SIG-M5 treated with dmso at 0.1 percent for 504 hours (cell line): ENCODE results near the gene MAEA.

Experiments
- DNase-seq: peaks from one replicate; lab custom pipeline; 2025; ENCODE audit not compliant: unreplicated experiment; lab: John Stamatoyannopoulos, UW

MAEA gene

DNA sequence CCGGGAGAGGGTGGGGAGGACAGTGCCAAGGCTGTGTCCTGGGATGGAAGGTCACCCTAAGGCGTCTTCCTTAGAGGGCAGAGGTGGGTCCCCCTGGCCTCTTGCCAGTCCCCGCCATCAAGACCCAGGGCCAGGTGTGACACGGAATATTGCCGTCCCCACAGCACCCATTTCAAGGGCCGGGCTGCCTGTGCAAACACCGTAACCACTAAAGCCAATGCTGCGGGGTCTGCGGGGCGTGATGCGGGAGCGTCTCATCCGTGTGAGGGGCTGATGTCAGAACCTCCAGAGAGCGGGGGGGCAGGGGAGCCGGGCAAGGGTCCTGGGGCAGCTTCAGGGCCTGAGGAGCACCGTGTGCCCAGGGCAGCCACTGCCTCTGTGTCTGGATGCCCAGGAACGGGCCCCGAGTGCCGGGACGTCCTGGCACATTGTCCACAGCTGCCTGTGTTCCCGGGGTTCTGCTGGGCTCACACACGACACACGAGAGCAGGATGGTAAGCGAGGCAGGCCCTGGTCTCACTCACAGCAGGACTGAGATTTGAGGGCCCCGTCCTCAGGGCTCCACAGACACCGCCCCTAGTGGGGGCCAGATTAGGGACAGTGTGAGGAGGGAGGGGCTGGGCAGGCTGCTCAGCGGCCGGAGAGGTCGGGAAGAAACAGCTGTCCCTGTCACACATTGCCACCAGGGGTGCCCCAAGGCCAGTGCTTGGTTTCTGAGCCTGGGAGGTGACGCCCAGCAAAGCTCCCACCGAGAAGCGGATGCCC lies 87.3 kb downstream of the MAEA start:
- DNase-seq, result no peak

DNA sequence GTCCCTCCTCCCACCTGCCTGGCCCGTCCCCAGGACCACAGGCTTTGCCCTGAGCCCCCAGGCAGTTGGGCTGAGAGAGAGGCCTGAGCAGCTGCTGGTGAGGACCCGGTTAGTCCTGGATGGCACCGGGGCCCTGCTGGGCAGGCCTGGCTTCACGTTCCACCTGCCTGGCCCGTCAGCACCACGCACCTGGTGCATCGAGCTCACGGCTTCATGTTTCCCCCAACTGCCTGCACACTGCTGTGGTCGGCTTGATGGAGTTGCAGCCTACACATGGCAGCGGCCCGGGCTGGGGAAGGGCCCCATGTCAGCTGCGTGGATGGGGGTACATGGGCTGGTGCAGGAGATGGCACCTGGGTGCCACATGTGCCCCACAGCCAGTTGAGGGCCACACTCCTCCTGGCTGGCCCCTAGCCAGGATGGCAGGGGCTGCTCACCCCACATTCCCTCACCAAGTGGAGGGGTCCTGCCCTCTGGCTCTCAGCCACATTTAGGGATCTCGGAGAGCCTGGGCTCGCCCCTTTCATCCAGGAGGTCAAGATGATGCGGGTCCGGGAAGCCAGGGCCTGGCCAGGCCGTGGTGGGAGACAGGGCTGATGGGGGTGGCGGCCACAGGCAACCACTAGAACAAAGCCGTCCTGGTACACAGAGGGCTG lies 88.0 kb downstream of the MAEA start:
- DNase-seq, result no peak

GRCh38 chr4:1378559-1379231 lies 89.0 kb downstream of the MAEA start:
- no peak for DNase-seq

- no peak for DNase-seq
Observed at GRCh38 chr4:1379351-1379781, 89.7 kb downstream of the MAEA start.

- no peak for DNase-seq
Observed at GRCh38 chr4:1379801-1380331, 90.2 kb downstream of the MAEA start.

DNA sequence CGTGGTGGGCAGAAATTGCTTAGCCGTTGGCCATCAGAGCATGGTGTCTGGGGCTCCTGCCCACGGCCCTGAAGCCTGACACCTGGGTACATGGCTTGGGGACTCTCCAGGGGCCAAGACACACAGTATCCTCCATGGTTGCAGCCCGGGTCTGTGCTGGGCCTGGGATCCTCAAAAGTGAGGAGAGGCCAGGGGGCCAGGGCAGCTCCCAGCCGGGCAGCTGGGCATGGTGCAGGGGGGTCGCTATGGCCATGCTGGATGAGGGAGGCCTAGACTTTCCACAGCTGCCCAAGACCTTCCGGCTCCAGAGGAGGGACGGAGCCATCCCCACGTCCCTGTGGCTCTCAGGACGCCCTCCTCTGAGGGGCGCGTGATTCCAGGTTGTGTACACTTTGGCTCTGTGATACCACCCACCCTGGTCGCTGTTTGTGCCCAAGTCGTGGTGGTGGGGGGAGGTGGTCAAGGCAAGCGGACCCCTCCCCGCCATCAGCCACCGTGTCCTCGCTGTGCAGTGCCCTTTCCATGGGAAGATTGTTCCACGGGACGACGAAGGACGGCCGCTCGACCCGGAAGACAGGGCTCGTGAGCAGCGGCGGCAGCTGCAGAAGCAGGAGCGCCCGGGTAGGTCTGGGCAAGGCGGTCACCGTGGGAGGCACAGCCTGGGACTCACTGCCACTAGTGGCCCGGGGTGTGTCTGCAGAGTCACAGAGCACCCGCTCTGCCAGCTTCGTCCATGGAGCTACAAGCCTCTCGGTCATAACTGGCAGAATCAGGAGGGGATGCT lies 90.9 kb downstream of the MAEA start:
- no peak for DNase-seq

DNA sequence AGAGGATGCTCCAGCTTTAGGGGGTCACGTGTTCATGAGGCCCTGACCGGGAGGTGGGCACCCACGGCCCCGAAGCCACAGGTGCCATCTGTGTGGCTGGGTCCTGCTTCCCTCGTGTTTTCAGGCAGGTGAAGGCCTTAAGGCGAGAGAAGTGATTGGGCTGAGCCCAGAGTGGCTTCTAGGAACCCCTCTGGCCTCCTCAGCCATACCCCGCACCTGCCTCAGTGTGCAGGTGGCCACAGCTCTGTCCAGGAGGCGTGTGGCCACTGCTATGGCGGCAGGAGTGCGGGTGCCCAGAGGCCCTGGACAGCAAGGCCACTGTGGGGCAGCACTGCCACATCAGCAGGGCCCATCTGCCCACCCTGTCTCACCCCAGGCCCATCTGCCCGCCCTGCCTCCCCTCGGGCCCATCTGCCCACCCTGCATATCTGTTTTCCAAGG lies 91.5 kb downstream of the MAEA start:
- no peak for DNase-seq

- DNase-seq, result no peak
Observed at GRCh38 chr4:1381944-1382541, 92.4 kb downstream of the MAEA start.

- no peak for DNase-seq
Observed at GRCh38 chr4:1382776-1383727, 93.4 kb downstream of the MAEA start.

- DNase-seq, result no peak
Observed at GRCh38 chr4:1383728-1384591, 94.3 kb downstream of the MAEA start.

GRCh38 chr4:1384675-1385372 lies 95.1 kb downstream of the MAEA start:
- no peak for DNase-seq

- no peak for DNase-seq
Observed at GRCh38 chr4:1385373-1386340, 96.0 kb downstream of the MAEA start.
